GM21825 (cell line): ENCODE measurements around the gene PRRC2B.
"Not testable (repeated sequence)": the region's sequence is repeated elsewhere in the genome, so short reads cannot be mapped to it uniquely, and the experiment has no call there.

Experiments
- ATAC-seq: cut with Tn5 transposase; IDR thresholded peaks from one replicate; pipeline ENCODE4 v1.9.1; 2021; ENCODE audit warnings: mild to moderate bottlenecking, moderate library complexity; ENCODE audit not compliant: unreplicated experiment

The PRRC2B gene

DNA sequence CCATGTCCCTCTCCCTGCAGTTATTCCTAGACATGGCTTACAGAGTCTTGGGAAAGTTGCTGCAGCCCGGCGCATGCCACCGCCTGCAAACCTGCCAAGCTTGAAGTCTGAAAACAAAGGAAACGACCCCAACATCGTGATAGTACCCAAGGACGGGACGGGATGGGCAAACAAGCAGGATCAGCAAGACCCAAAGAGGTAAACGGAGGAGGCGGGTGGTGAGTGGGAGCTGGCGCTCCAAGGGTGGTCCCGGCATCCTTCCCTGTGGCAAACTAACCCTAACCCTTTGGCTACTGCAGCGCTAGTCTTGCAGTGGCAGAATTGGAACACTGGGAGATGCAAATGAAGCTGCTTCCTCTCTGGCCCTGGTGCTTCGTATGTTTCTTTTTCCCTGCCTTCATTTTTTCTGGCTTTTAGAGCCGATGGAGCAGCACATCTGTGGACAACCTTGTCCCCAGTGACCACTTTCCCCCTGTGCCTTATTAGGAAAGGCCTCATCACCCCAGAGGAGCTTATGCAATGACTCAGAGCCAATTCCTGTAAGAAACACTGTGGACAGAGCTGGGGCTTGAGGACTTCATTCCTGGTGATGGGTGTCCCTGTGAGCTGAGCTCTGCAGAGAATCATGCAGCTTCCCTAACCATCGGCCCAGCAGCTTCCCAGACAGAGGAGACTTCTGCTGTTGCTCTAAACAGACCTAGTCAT, 38.9 kb downstream of the PRRC2B start:
- ATAC-seq: no peak

DNA sequence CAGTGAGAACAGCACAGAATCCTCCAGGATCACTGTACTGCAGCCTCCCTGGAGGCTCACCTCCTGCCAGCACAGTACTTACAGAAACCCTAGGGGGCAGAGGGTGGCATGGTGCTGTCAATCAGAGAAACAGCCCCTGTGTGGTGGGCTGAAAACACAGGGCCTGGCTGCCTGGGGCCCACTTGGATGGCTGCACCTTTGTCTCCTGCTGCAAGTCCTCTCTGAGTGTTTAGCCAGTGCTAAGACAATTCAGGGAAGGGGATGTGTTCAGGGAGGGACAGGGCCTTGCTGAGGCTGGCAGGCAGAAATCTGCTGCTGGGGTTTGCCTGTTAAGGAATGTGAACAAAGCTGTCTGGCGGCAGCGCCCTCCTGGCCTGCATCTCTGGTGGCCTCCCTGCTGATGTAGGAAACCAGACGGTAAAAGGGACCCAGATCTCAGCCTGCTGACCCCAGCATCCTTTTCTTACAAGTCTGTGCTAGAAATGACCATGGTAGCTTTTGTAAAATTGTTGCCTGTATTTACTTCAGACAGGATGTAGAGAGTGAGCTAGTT, 39.5 kb downstream of the PRRC2B start:
- no peak for ATAC-seq

- ATAC-seq: no peak
Observed at GRCh38 chr9:131434673-131435072, 40.8 kb downstream of the PRRC2B start.

DNA sequence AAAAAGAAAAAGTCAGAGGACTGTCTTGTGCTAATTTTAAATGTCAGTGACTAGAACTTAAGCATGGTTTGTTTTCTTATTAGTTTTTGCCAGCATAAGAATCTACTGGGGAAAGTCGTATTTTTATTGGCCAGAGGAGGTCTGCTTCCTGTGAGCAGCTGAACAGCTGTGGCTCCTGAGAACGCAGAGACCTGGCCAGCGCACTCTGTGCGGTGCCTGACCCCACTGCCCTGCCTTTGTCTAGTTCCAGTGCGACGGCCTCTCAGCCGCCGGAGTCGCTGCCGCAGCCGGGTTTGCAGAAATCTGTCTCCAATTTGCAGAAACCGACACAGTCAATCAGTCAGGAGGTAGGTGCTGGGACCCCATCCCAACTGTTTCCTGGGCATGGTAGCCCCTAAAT, 42.5 kb downstream of the PRRC2B start:
- no peak for ATAC-seq

- no peak for ATAC-seq
Observed at GRCh38 chr9:131436865-131437271, 43.0 kb downstream of the PRRC2B start.

- no peak for ATAC-seq
Observed at GRCh38 chr9:131438190-131438589, 44.3 kb downstream of the PRRC2B start.

- no peak for ATAC-seq
Observed at GRCh38 chr9:131439224-131439623, 45.3 kb downstream of the PRRC2B start.

- ATAC-seq: no peak
Observed at GRCh38 chr9:131441441-131441840, 47.6 kb downstream of the PRRC2B start.

- ATAC-seq: no peak
Observed at GRCh38 chr9:131442351-131442750, 48.5 kb downstream of the PRRC2B start.

- no peak for ATAC-seq
Observed at GRCh38 chr9:131443648-131444047, 49.8 kb downstream of the PRRC2B start.

GRCh38 chr9:131446276-131446675, 52.4 kb downstream of the PRRC2B start:
- ATAC-seq: no peak

GRCh38 chr9:131447148-131447547, 53.3 kb downstream of the PRRC2B start:
- no peak for ATAC-seq

DNA sequence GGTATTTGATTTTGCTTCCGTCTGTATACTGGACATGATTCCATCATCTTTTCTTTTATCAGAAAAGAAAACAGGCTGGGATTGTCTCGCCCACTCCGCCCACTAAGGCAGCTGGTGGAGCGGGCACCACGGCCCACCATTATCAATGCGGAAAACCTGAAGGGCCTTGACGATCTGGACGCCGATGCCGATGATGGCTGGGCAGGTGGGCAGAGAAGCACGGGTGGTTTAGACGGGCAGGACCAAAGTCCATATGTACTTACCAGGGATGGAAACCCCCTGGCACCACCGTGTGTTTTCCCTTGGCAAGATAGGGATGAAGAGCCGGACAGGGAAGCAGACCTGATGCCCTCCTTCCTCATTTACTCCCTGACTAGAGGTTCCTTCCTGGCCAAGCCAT, 53.7 kb downstream of the PRRC2B start:
- ATAC-seq: no peak

- ATAC-seq: no peak
Observed at GRCh38 chr9:131448818-131449217, 54.9 kb downstream of the PRRC2B start.

- ATAC-seq: no peak
Observed at GRCh38 chr9:131449276-131449675, 55.4 kb downstream of the PRRC2B start.

DNA sequence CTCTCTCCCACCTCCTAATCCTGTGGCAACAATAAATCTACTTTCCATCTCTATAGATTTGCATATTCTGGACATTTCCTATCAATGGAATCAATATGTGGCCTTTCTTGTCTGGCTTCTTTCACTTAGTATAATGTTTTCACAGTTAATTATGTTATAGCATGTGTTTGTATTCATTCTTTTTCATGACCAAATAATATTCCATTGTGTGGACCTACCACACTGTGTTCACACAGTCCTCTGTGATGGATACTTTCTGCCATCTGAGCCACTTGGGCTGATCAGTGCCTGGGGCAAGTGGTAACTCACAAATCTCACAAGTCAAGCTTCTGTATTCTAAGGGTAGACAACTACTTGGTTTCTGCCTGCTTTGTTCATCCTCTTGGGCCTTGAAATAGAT, 60.1 kb downstream of the PRRC2B start:
- ATAC-seq: no peak

DNA sequence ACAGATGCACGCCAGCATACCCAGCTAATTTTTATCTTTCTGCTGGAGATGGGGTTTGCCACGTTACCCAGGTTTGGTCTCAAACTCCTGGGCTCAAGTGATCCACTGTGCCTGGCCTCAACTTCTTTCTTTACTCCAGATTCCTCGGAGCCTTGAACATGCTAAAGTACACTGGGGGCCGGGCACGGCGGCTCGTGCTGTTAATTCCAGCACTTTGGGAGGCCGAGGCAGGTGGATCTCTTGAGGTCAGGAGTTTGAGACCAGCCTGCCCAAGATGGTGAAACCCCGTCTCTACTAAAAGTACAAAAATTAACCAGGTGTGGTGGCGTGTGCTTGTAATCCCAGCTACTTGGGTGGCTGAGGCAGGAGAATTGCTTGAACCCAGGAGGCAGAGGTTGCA, 61.8 kb downstream of the PRRC2B start:
- not testable (repeated sequence) for ATAC-seq

DNA sequence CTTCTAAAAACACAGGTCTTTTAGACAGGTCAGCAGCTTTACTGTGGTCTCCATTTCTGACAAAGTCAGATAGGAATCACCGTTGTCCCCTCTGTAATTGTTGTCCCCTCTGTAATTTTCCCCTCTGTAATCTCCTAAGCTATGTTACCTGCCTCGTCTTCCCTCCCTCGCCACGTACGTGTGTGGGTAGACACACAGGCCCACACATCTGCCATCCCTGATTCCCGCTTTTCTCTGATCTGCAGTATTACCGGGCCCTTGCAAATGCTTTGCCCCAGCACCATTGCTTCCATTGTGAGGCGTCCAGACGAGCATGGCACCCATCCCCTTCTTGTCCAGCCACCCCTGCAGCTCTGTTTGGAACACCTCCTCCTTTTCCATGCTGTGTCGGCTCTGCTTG, 63.9 kb downstream of the PRRC2B start:
- ATAC-seq: no peak

DNA sequence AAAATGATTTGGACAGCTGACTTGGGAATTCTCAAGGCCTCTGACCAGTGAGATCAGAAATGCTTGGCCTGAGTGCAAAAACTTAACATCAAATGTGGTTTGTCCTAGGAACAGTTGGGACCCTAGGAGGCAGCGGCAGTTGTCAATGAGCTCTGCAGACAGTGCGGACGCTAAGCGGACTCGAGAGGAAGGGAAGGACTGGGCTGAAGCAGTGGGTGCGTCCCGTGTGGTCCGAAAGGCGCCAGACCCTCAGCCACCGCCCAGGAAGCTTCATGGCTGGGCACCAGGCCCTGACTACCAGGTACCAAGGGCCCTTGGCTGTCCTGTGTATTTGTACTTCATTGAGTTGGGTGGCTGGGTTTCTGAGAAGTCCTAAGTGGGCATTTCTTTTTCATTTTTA, 65.2 kb downstream of the PRRC2B start:
- ATAC-seq: no peak

- ATAC-seq: no peak
Observed at GRCh38 chr9:131461166-131461565, 67.3 kb downstream of the PRRC2B start.

- no peak for ATAC-seq
Observed at GRCh38 chr9:131464354-131465000, 70.6 kb downstream of the PRRC2B start.

GRCh38 chr9:131465401-131465800, 71.5 kb downstream of the PRRC2B start:
- ATAC-seq: no peak
